Measurements from ENCODE around the gene FHIT. TPM values are rescaled to one million over a fixed set of nuclear protein-coding genes. Genes with fewer than 3 reads are reported as not detected.

The FHIT gene
- total and polyA plus RNA-seq, 8 donors: 1.8 to 10.6 (median 7.1) TPM

GRCh38 chr3:60274646-60275045 is 976.6 kb downstream of the FHIT start:
- H3K9me3 ChIP-seq: no peaks in the 10 kb centered on the region
- TF ChIP-seq, protein P1, sequence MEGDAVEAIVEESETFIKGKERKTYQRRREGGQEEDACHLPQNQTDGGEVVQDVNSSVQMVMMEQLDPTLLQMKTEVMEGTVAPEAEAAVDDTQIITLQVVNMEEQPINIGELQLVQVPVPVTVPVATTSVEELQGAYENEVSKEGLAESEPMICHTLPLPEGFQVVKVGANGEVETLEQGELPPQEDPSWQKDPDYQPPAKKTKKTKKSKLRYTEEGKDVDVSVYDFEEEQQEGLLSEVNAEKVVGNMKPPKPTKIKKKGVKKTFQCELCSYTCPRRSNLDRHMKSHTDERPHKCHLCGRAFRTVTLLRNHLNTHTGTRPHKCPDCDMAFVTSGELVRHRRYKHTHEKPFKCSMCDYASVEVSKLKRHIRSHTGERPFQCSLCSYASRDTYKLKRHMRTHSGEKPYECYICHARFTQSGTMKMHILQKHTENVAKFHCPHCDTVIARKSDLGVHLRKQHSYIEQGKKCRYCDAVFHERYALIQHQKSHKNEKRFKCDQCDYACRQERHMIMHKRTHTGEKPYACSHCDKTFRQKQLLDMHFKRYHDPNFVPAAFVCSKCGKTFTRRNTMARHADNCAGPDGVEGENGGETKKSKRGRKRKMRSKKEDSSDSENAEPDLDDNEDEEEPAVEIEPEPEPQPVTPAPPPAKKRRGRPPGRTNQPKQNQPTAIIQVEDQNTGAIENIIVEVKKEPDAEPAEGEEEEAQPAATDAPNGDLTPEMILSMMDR (IDR thresholded peaks at IDR 0.05): no peak
- TF ChIP-seq POLR2AphosphoS5 (IDR thresholded peaks at IDR 0.05) (no peak), POLR2A (IDR thresholded peaks at IDR 0.05) (no peak), EP300 (IDR thresholded peaks at IDR 0.05) (no peak)
- H3K4me1 ChIP-seq: no peaks in the 10 kb centered on the region
- no peaks in the 10 kb centered on the region for H3K36me3 ChIP-seq
- no peak for DNase-seq
- H3K27me3 ChIP-seq: no peaks in the 10 kb centered on the region
- H3K27ac ChIP-seq: no peak overlapping the region
- H3K4me3 ChIP-seq: no peak overlapping the region
- intact Hi-C loops (cut with DNase I; ENCODE audit: low total_unique reads): no loop called here

DNA sequence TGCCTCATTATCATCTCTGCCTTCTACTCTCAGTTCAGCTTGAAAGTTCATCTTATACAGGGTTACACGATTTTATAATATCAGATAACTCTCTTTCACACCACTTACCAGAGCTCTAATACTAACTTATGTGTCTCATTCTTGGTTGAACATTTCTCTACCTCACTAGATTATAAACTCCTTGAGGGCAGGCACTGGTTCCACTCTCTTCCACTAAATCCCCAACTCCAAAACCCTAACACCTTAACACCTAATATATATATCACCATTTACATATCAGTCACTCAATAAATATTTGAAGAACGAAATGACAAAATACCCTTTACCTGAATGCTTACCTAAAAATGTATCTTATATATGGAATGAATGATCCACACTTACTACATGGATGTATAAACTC is 977.2 kb downstream of the FHIT start:
- no peak overlapping the region for H3K27ac ChIP-seq
- H3K36me3 ChIP-seq: no peaks in the 10 kb centered on the region
- 82 to 92% (median 89%) methylated on average over 2 of the region's 2 CpGs for WGBS, 5 donors
- DNase-seq: no peak
- no peaks in the 10 kb centered on the region for H3K27me3 ChIP-seq
- H3K9me3 ChIP-seq: no peaks in the 10 kb centered on the region
- intact Hi-C loops (cut with DNase I; ENCODE audit: low total_unique reads): no loop called here
- H3K4me1 ChIP-seq: no peaks in the 10 kb centered on the region
- no peak overlapping the region for H3K4me3 ChIP-seq
- TF ChIP-seq, protein P1 (IDR thresholded peaks at IDR 0.05): no peak
- no peak for TF ChIP-seq POLR2A (IDR thresholded peaks at IDR 0.05)
- TF ChIP-seq EP300 (IDR thresholded peaks at IDR 0.05): no peak
- no peak for TF ChIP-seq POLR2AphosphoS5 (IDR thresholded peaks at IDR 0.05)

DNA sequence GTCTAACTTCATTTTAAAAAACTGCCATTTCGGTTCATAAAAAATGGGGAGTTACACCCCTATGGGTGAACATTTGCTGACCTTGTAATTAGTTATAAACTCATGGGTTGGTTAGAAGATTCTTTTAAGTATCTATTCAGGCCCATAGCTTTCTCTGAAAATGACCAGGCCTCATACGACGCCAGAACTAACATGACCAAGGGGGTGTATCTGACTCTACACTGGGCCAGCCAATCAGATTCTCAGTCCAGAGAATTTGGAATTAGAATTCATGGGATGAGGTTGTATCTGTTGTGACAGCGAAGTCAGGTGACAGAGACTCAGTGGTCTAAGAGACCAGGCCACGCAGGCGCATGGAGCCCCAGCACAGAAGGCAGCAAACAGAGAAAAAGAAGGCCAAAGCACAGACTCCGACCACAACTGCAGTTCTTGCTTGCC is 981.4 kb downstream of the FHIT start:
- WGBS, 5 donors: 87 to 99% (median 97%) methylated on average over 7 of the region's 7 CpGs
- no peak overlapping the region for H3K4me3 ChIP-seq
- intact Hi-C loops (cut with DNase I; ENCODE audit: low total_unique reads): no loop called here
- no peak overlapping the region for H3K27ac ChIP-seq
- no peaks in the 10 kb centered on the region for H3K4me1 ChIP-seq
- H3K9me3 ChIP-seq: no peaks in the 10 kb centered on the region
- H3K27me3 ChIP-seq: no peaks in the 10 kb centered on the region
- no peaks in the 10 kb centered on the region for H3K36me3 ChIP-seq
- TF ChIP-seq POLR2A (IDR thresholded peaks at IDR 0.05): no peak
- TF ChIP-seq POLR2AphosphoS5 (IDR thresholded peaks at IDR 0.05): no peak
- no peak for TF ChIP-seq EP300 (IDR thresholded peaks at IDR 0.05)
- TF ChIP-seq, protein P1 (IDR thresholded peaks at IDR 0.05): no peak
- no peak for DNase-seq

DNA sequence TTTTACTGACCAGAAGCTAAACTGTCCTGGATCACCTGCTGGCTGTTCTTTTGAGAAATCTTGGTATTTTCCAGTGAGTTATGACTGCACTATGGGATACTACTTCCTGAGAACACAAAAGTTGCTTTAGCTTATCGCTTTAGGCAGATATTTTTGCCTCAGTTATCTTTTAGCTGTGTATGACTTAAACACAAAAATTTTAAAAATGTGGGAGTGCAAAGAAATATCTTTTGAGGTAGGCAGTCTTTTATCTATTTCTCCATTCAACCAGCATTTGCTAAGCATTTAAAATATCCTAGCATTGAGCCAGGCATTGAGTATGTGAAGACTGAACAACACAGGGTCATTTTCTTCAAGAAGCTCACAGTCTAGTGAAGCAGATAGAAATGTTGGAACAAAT is 981.9 kb downstream of the FHIT start:
- Histone ChIP-seq H3K4me1 (no peaks in the 10 kb centered on the region), H3K27ac (no peak overlapping the region), H3K9me3 (no peaks in the 10 kb centered on the region), H3K36me3 (no peaks in the 10 kb centered on the region), H3K4me3 (no peak overlapping the region), H3K27me3 (no peaks in the 10 kb centered on the region)
- intact Hi-C loops (cut with DNase I; ENCODE audit: low total_unique reads): no loop called here
- no peak for DNase-seq
- whole genome bisulfite sequencing, 5 donors: 67 to 81% (median 79%) methylated on average over 1 of the region's 1 CpG
- TF ChIP-seq, protein P1 (IDR thresholded peaks at IDR 0.05): no peak
- no peak for TF ChIP-seq EP300 (IDR thresholded peaks at IDR 0.05)
- no peak for TF ChIP-seq POLR2A (IDR thresholded peaks at IDR 0.05)
- no peak for TF ChIP-seq POLR2AphosphoS5 (IDR thresholded peaks at IDR 0.05)
